Prostate gland (tissue), 2 donors: ENCODE results near the gene WBP2NL.

Experiments
- POLR2A ChIP-seq: fragments of 450-650 bp; IDR thresholded peaks from one replicate; pipeline ENCODE4 v1.6.1; 2016; ENCODE audit warnings: antibody characterized with exemption, mild to moderate bottlenecking
- POLR2AphosphoS5 ChIP-seq: sonication (generic); formaldehyde crosslinking; IDR thresholded peaks from one replicate; pipeline ENCODE4 v1.6.1; 2017; ENCODE audit warnings: antibody characterized with exemption
- TF ChIP-seq, protein P1 (sequence below), 4 experiments: fragments of 200-600 bp in 2 of 4; fragments of 450-650 bp in 2 of 4; sonication (generic) in 2 of 4; IDR thresholded peaks; 1 replicate in 3 of 4; 2 replicates in 1 of 4; pipeline ENCODE4 v1.5.1; 2016 to 2019; ENCODE audit warnings: antibody characterized with exemption in 4 of 4, mild to moderate bottlenecking in 2 of 4, moderate library complexity in 2 of 4

DNA sequence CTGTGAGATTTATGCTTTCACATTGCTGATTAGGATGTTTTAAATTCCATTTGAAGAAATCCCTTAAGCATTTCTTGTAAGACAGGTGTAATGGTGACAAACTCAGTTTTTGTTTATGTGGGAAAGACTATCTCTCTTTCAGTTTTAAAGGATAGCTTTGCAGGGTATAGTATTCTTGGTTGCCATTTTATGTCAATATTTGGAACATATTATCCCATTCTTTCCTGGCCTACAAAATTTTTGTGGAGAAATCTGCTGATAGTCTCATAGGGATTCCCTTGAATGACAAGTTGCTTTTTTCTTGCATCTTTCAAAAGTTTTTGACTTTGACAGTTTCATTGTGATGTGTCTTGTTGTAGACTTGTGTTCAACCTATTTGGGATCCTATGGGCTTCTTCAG, 43.2 kb downstream of the WBP2NL start:
- TF ChIP-seq, protein P1, sequence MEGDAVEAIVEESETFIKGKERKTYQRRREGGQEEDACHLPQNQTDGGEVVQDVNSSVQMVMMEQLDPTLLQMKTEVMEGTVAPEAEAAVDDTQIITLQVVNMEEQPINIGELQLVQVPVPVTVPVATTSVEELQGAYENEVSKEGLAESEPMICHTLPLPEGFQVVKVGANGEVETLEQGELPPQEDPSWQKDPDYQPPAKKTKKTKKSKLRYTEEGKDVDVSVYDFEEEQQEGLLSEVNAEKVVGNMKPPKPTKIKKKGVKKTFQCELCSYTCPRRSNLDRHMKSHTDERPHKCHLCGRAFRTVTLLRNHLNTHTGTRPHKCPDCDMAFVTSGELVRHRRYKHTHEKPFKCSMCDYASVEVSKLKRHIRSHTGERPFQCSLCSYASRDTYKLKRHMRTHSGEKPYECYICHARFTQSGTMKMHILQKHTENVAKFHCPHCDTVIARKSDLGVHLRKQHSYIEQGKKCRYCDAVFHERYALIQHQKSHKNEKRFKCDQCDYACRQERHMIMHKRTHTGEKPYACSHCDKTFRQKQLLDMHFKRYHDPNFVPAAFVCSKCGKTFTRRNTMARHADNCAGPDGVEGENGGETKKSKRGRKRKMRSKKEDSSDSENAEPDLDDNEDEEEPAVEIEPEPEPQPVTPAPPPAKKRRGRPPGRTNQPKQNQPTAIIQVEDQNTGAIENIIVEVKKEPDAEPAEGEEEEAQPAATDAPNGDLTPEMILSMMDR (IDR thresholded peaks at IDR 0.05) = no peak
- TF ChIP-seq POLR2A (no peak), POLR2AphosphoS5 (no peak)
